T-helper 1 cell treated with Interleukin-12 subunit alpha and Interleukin-12 subunit beta and Interleukin-4 antibody, amounts not matched to agents 30 μg/mL and 1 μg/mL, for 36 hours (primary cell): ENCODE measurements around the gene SDK1.

Source experiments
- H3K27ac Mint-ChIP-seq: one replicate; pipeline ENCODE4 v1.8.0; 2021; ENCODE audit warnings: mild to moderate bottlenecking, mixed read lengths
- H3K27me3 Mint-ChIP-seq: one replicate; pipeline ENCODE4 v1.8.0; 2021; ENCODE audit warnings: low read depth, mixed read lengths
- H3K36me3 Mint-ChIP-seq: one replicate; pipeline ENCODE4 v1.8.0; 2021; ENCODE audit warnings: low read depth, mixed read lengths
- H3K4me1 Mint-ChIP-seq: one replicate; pipeline ENCODE4 v1.8.0; 2021; ENCODE audit warnings: low read depth, mixed read lengths
- H3K4me3 Mint-ChIP-seq: one replicate; pipeline ENCODE4 v1.8.0; 2021; ENCODE audit warnings: mild to moderate bottlenecking, moderate library complexity, mixed read lengths
- H3K9me3 Mint-ChIP-seq: one replicate; pipeline ENCODE4 v1.8.0; 2021; ENCODE audit warnings: mixed read lengths

SDK1 gene

DNA sequence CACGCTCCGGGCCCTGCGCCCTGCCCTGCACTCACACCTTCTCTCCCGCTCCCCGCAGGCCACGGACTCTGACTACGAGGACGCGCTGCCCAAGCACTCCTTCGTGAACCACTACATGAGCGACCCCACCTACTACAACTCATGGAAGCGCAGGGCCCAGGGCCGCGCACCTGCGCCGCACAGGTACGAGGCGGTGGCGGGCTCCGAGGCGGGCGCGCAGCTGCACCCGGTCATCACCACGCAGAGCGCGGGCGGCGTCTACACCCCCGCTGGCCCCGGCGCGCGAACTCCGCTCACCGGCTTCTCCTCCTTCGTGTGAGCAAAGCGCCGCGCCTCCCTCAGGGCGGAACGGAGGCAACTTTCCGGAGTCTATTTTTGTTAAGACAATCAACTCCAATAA lies 964.0 kb downstream of the SDK1 start:
- H3K27ac Mint-ChIP-seq, result no peak overlapping the region
- no peaks in the 10 kb centered on the region for H3K27me3 Mint-ChIP-seq
- H3K4me3 Mint-ChIP-seq, result no peak overlapping the region
- H3K36me3 Mint-ChIP-seq, result no peaks in the 10 kb centered on the region
- peaks cover 6% of the 10 kb centered on the region for H3K9me3 Mint-ChIP-seq
- no peaks in the 10 kb centered on the region for H3K4me1 Mint-ChIP-seq

GRCh38 chr7:4265676-4266075 lies 964.6 kb downstream of the SDK1 start:
- Mint-ChIP-seq H3K9me3 (peaks cover 6% of the 10 kb centered on the region), H3K27me3 (no peaks in the 10 kb centered on the region), H3K4me3 (no peak overlapping the region), H3K4me1 (no peaks in the 10 kb centered on the region), H3K27ac (no peak overlapping the region), H3K36me3 (no peaks in the 10 kb centered on the region)

- Mint-ChIP-seq H3K4me1 (no peaks in the 10 kb centered on the region), H3K27ac (no peak overlapping the region), H3K4me3 (no peak overlapping the region), H3K36me3 (no peaks in the 10 kb centered on the region), H3K27me3 (no peaks in the 10 kb centered on the region), H3K9me3 (peaks cover 6% of the 10 kb centered on the region)
Observed at GRCh38 chr7:4266270-4267040, 965.4 kb downstream of the SDK1 start.

GRCh38 chr7:4267341-4268039 lies 966.4 kb downstream of the SDK1 start:
- Mint-ChIP-seq H3K36me3 (no peaks in the 10 kb centered on the region), H3K27ac (no peak overlapping the region), H3K27me3 (no peaks in the 10 kb centered on the region), H3K9me3 (peaks cover 6% of the 10 kb centered on the region), H3K4me1 (no peaks in the 10 kb centered on the region), H3K4me3 (no peak overlapping the region)

DNA sequence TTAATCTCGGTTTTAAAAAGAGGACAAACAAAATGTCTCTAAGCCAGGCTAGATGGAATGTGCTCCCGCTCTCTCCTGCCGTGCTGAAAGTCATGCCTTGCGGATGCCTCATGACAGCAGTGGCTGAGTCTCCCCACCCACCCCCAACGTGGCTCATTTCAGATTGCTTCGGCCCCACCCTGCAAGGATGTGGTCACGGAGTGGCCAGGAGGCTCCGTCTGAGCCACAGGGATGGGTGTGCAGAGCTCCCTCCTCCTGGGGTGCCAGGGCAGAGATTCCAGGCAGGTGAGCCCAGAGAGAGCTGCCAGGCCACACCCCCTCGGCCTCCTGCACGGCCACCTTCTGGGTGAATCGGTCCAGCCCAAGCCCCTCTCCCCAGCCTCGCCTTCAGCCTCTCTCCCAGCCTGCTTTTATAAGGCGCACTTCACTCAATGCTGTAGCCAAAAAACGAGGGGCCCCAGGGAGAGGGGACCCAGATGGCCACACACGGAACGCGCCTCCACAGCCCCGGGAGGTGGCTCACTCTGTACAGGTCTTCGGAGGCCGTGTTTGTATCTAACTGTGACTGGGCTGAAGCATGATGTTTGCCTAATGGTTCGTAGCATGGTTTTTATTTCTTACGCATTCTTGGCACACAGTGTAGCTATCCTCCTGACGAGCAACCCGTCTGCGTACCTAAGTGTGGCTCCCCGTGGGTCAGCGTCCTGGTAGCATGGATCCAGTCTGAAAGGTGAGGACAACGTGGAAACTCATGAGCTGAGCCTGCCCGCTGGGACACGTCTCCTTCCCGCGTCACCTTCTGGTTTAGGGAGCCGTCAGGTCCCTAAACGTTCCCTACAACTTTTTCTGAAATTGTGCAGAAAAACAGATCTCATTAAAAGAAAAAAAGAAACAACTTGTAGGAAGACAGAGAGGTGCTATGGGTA lies 967.3 kb downstream of the SDK1 start:
- Mint-ChIP-seq H3K27me3 (no peaks in the 10 kb centered on the region), H3K4me3 (no peak overlapping the region), H3K27ac (no peak overlapping the region), H3K4me1 (no peaks in the 10 kb centered on the region), H3K9me3 (peaks cover 6% of the 10 kb centered on the region), H3K36me3 (no peaks in the 10 kb centered on the region)

GRCh38 chr7:4269086-4269485 lies 968.0 kb downstream of the SDK1 start:
- no peaks in the 10 kb centered on the region for H3K4me1 Mint-ChIP-seq
- H3K27ac Mint-ChIP-seq, result no peak overlapping the region
- peaks cover 6% of the 10 kb centered on the region for H3K9me3 Mint-ChIP-seq
- H3K36me3 Mint-ChIP-seq, result no peaks in the 10 kb centered on the region
- no peak overlapping the region for H3K4me3 Mint-ChIP-seq
- no peaks in the 10 kb centered on the region for H3K27me3 Mint-ChIP-seq

GRCh38 chr7:4269746-4270145 lies 968.7 kb downstream of the SDK1 start:
- H3K4me1 Mint-ChIP-seq, result no peaks in the 10 kb centered on the region
- no peaks in the 10 kb centered on the region for H3K36me3 Mint-ChIP-seq
- H3K27ac Mint-ChIP-seq, result no peak overlapping the region
- H3K27me3 Mint-ChIP-seq, result no peaks in the 10 kb centered on the region
- no peak overlapping the region for H3K4me3 Mint-ChIP-seq
- peaks cover 5% of the 10 kb centered on the region for H3K9me3 Mint-ChIP-seq

DNA sequence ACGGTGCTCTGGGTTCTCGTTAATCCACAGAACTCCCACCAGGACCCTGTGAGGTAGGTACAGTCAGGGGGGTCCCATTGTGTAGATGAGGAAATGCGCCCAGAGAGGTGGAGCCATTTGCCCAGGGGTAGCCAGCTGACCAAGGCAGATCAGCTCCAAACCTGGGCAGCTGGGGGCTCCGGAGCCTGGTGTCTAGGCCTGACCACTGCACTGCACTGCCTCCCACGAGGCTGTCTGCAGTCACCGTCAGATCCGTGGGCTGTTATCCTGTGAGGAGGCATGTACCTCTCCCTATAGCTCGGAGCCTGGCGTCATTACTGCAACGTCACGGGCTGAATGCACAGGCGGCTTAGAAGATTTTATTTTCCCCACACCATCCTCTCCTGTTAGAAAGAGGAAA lies 969.2 kb downstream of the SDK1 start:
- no peaks in the 10 kb centered on the region for H3K4me1 Mint-ChIP-seq

GRCh38 chr7:4270941-4271715 lies 970.1 kb downstream of the SDK1 start:
- Mint-ChIP-seq H3K27ac (no peak overlapping the region), H3K36me3 (no peaks in the 10 kb centered on the region), H3K4me1 (no peaks in the 10 kb centered on the region), H3K4me3 (no peak overlapping the region), H3K27me3 (no peaks in the 10 kb centered on the region), H3K9me3 (peaks cover 5% of the 10 kb centered on the region)

More for the DNA sequence above, 969.2 kb downstream of the SDK1 start:
- no peak overlapping the region for H3K27ac Mint-ChIP-seq
- no peaks in the 10 kb centered on the region for H3K36me3 Mint-ChIP-seq
- no peak overlapping the region for H3K4me3 Mint-ChIP-seq
- H3K27me3 Mint-ChIP-seq, result no peaks in the 10 kb centered on the region
- H3K9me3 Mint-ChIP-seq, result peaks cover 5% of the 10 kb centered on the region

DNA sequence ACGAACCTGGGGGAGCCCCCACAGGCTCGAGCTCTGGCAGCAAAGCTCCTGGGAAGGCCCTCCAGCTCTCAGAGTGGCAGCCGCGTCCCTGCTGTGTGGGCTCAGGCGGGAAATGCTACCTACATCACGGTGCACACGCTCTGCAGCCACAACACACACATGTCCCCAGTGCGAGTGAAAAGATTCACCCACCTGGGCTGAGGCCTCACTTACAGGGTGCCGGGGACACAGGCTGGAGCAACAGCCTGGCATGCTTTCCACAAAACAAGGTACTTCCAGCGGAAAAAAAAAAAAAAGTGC lies 970.6 kb downstream of the SDK1 start:
- H3K9me3 Mint-ChIP-seq, result peaks cover 5% of the 10 kb centered on the region
- H3K27me3 Mint-ChIP-seq, result no peaks in the 10 kb centered on the region
- H3K27ac Mint-ChIP-seq, result no peak overlapping the region
- no peaks in the 10 kb centered on the region for H3K4me1 Mint-ChIP-seq
- no peaks in the 10 kb centered on the region for H3K36me3 Mint-ChIP-seq
- no peak overlapping the region for H3K4me3 Mint-ChIP-seq

DNA sequence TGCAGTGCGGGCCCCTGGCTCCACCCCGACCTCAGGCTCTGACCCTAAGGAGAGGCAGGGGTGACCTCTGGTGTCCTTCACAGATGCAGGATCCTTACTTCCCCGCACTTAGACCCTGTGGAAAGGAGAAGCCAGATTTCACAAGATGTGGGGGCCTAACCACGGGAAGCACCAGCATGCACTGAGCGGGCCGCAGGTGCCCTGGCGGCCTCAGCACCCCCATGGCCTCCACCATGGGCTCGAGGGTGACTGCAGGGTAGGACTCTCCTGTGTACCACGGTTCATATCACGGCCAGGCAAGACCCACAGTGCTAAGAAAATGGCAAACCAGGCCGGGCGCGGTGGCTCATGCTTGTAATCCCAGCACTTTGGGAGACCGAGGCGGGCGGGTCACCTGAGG lies 971.1 kb downstream of the SDK1 start:
- Mint-ChIP-seq H3K9me3 (peaks cover 5% of the 10 kb centered on the region), H3K36me3 (no peaks in the 10 kb centered on the region), H3K4me1 (no peaks in the 10 kb centered on the region), H3K27me3 (no peaks in the 10 kb centered on the region), H3K4me3 (no peak overlapping the region), H3K27ac (no peak overlapping the region)

DNA sequence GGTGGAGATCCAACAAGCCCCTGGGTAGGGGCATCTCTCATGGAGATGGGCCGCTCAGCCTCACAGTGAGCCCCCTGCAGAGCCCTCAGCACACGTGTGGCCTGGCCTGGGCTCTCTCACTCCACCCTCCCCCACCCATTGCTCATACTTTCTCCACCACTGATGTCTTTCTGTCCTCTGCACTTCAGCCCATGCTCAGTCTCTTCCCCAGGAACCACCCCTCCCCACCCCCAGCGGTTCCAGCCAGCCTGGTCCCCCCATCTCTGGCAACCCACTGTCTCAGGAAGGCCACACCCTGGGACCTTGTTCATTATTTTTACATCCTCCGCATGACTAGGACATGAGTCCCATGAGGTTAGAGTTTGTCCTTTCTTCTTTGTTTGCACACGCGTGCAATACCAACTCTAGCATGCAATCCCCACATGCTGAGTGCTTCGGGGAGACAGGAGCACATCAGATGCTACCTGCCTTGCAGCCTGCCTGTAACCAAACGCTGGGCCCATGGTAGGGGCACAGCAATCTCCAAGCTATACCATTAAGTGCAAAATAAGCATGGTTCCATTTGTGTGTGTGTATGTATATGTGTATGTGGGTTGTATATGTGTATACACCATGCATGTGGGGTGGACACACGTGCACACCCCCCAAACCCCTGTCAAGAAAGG lies 972.6 kb downstream of the SDK1 start:
- Mint-ChIP-seq H3K9me3 (peaks cover 11% of the 10 kb centered on the region), H3K27ac (no peak overlapping the region)

GRCh38 chr7:4274286-4274685 lies 973.2 kb downstream of the SDK1 start:
- H3K4me3 Mint-ChIP-seq, result no peak overlapping the region
- H3K27ac Mint-ChIP-seq, result no peak overlapping the region
- peaks cover 11% of the 10 kb centered on the region for H3K9me3 Mint-ChIP-seq
- H3K27me3 Mint-ChIP-seq, result no peaks in the 10 kb centered on the region
- no peaks in the 10 kb centered on the region for H3K36me3 Mint-ChIP-seq
- no peaks in the 10 kb centered on the region for H3K4me1 Mint-ChIP-seq

More for the DNA sequence above, 972.6 kb downstream of the SDK1 start:
- Mint-ChIP-seq H3K36me3 (no peaks in the 10 kb centered on the region), H3K27me3 (no peaks in the 10 kb centered on the region), H3K4me3 (no peak overlapping the region), H3K4me1 (no peaks in the 10 kb centered on the region)

DNA sequence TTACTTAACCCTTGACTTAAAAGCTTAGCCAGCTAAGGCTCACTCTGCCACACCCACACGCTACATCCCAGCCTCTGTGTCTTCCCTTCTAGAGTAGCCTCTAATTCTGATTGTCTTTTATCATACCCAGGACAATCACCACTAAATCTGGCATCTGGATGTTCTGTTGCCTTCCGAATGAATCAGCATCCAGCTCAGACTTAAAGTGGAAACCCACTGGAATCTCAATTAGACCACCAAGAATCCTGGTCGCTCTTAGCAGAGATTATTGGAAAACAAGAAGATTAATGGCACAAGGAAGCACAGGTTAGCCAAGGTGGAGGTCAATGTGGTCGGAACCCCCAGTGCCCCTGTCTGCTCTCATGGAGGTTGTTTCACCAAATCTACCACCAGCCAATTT lies 976.9 kb downstream of the SDK1 start:
- Mint-ChIP-seq H3K27ac (no peak overlapping the region), H3K9me3 (peaks cover 26% of the 10 kb centered on the region), H3K4me1 (no peaks in the 10 kb centered on the region), H3K27me3 (no peaks in the 10 kb centered on the region), H3K4me3 (no peak overlapping the region), H3K36me3 (no peaks in the 10 kb centered on the region)
